Activated CD8-positive, alpha-beta T cell treated with anti-CD3 and anti-CD28 coated beads, Interleukin-2, amount 10 ng/mL, durations not matched to agents 7 days and 5 days (primary cell): ENCODE measurements around the gene NR6A1. TPM values are rescaled to one million over a fixed set of nuclear protein-coding genes. Genes with fewer than 3 reads are reported as not detected.

Experiments used
- ATAC-seq: fragments of 150-1000 bp; cut with Tn5 transposase; one replicate; pipeline ENCODE4 v1.10.0; 2021; ENCODE audit warnings: moderate library complexity
- CTCF ChIA-PET: fragments of 350-600 bp; sonication (Branson Sonifier 250); formaldehyde crosslinking; loops from one replicate; lab custom pipeline; 2021; ENCODE audit warnings: antibody characterized with exemption; lab: Charles Lee
- POLR2A ChIA-PET: fragments of 350-600 bp; sonication (Branson Sonifier 250); formaldehyde crosslinking; loops from one replicate; lab custom pipeline; 2021; ENCODE audit warnings: antibody characterized with exemption; lab: Charles Lee
- DNase-seq: peaks from one replicate; pipeline ENCODE4 v3.0.0-alpha.2; 2020
- H3K27ac Mint-ChIP-seq: one replicate; pipeline ENCODE4 v1.8.0; 2021; ENCODE audit warnings: mild to moderate bottlenecking, mixed read lengths
- H3K27me3 Mint-ChIP-seq: one replicate; pipeline ENCODE4 v1.8.0; 2021; ENCODE audit warnings: low read depth, mixed read lengths
- H3K36me3 Mint-ChIP-seq: one replicate; pipeline ENCODE4 v1.8.0; 2021; ENCODE audit warnings: low read depth, mixed read lengths
- H3K4me1 Mint-ChIP-seq: one replicate; pipeline ENCODE4 v1.8.0; 2021; ENCODE audit warnings: low read depth, mixed read lengths
- H3K4me3 Mint-ChIP-seq: one replicate; pipeline ENCODE4 v1.8.0; 2021; ENCODE audit warnings: mild to moderate bottlenecking, mixed read lengths
- H3K9me3 Mint-ChIP-seq: one replicate; pipeline ENCODE4 v1.8.0; 2022; ENCODE audit warnings: mixed read lengths; ENCODE audit not compliant: insufficient read depth
- total RNA-seq, 2 experiments: library from RNA; stranded (reverse); gene quantifications; one replicate each; pipeline ENCODE4 v1.2.3, GENCODE V29; 2021

Gene NR6A1
- total RNA-seq, 2 experiments from 2014 or later: 0.18 to 0.26 TPM

GRCh38 chr9:124781967-124782660, 11.0 kb upstream of the NR6A1 start:
- H3K27me3 Mint-ChIP-seq: peaks cover 14% of the 10 kb centered on the region
- H3K9me3 Mint-ChIP-seq: no peaks in the 10 kb centered on the region
- no peaks in the 10 kb centered on the region for H3K4me1 Mint-ChIP-seq
- no peak for ATAC-seq
- DNase-seq: no peak
- no peaks in the 10 kb centered on the region for H3K36me3 Mint-ChIP-seq
- H3K27ac Mint-ChIP-seq: no peak overlapping the region
- H3K4me3 Mint-ChIP-seq: no peak overlapping the region
- CTCF ChIA-PET: interaction anchor here (2.2 to 2.3 kb wide), 2 partner anchors 10 to 70 kb away, joined by 5 to 7 read pairs; no protein-coding TSS in a partner anchor
- POLR2A ChIA-PET: no interaction called here

DNA sequence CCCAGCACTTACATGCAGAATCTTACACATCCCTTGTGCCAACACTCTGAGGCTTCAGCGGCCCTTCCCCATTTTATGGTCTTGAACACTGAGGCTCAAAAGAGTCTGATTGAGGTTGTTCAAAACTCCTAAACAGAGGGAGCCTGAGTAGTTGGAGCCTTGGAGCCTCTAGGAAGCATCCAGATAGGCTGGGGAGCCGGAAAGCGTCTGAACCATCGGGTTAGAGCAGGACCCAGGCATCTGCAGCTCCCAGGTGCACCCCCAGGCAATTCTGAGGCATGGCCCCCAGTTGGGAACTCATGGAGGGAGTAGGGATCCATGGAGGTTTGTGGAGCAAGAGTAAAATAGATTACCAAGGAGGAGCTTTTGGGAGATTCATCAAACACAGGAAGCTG, 9.6 kb upstream of the NR6A1 start:
- Mint-ChIP-seq H3K36me3 (no peaks in the 10 kb centered on the region), H3K27me3 (peaks cover 25% of the 10 kb centered on the region), H3K4me3 (no peak overlapping the region), H3K9me3 (no peaks in the 10 kb centered on the region), H3K27ac (no peak overlapping the region), H3K4me1 (peaks cover 9% of the 10 kb centered on the region)
- POLR2A ChIA-PET: no interaction called here
- ATAC-seq: no peak
- CTCF ChIA-PET: no interaction called here
- no peak for DNase-seq

- Mint-ChIP-seq H3K36me3 (no peaks in the 10 kb centered on the region), H3K27ac (no peak overlapping the region), H3K9me3 (no peaks in the 10 kb centered on the region), H3K27me3 (peaks cover 28% of the 10 kb centered on the region), H3K4me1 (peaks cover 9% of the 10 kb centered on the region), H3K4me3 (no peak overlapping the region)
- ChIA-PET POLR2A (interaction anchor here (0.6 kb wide), 1 partner anchor 10 kb away, joined by 3 read pairs; no protein-coding TSS in a partner anchor), CTCF (interaction anchor here (1.0 to 12.6 kb wide), 3 partner anchors 9 to 72 kb away, joined by 3 to 316 read pairs (median 5); partner anchors contain the start of gene WDR38)
- ATAC-seq (no peak), DNase-seq (no peak)
Observed at GRCh38 chr9:124780060-124780756, 9.1 kb upstream of the NR6A1 start.

GRCh38 chr9:124779368-124780059, 8.4 kb upstream of the NR6A1 start:
- POLR2A ChIA-PET: interaction anchor here (0.6 to 1.2 kb wide), 3 partner anchors 11 to 1043 kb away, joined by 3 to 4 read pairs (median 3); no protein-coding TSS in a partner anchor

GRCh38 chr9:124778575-124779367, 7.7 kb upstream of the NR6A1 start:
- DNase-seq (no peak), ATAC-seq (no peak)
- no peaks in the 10 kb centered on the region for H3K9me3 Mint-ChIP-seq
- CTCF ChIA-PET: interaction anchor here (1.8 to 12.6 kb wide), 2 partner anchors 10 to 74 kb away, joined by 5 to 316 read pairs; partner anchors contain the start of gene WDR38
- H3K27me3 Mint-ChIP-seq: peaks cover 32% of the 10 kb centered on the region
- POLR2A ChIA-PET: interaction anchor here (0.6 to 1.2 kb wide), 2 partner anchors 82 to 1043 kb away, joined by 3 to 4 read pairs; no protein-coding TSS in a partner anchor
- H3K4me1 Mint-ChIP-seq: peaks cover 18% of the 10 kb centered on the region
- H3K27ac Mint-ChIP-seq: no peak overlapping the region
- H3K36me3 Mint-ChIP-seq: no peaks in the 10 kb centered on the region
- no peak overlapping the region for H3K4me3 Mint-ChIP-seq

More at GRCh38 chr9:124779368-124780059, 8.4 kb upstream of the NR6A1 start:
- ATAC-seq: no peak
- peaks cover 28% of the 10 kb centered on the region for H3K27me3 Mint-ChIP-seq
- no peak overlapping the region for H3K27ac Mint-ChIP-seq
- H3K4me1 Mint-ChIP-seq: peaks cover 11% of the 10 kb centered on the region
- no peak overlapping the region for H3K4me3 Mint-ChIP-seq
- DNase-seq: no peak
- CTCF ChIA-PET: interaction anchor here (1.0 to 12.6 kb wide), 3 partner anchors 9 to 73 kb away, joined by 3 to 316 read pairs (median 5); partner anchors contain the start of gene WDR38
- no peaks in the 10 kb centered on the region for H3K36me3 Mint-ChIP-seq
- H3K9me3 Mint-ChIP-seq: no peaks in the 10 kb centered on the region

- POLR2A ChIA-PET: no interaction called here
- peak; percentile 54 for ATAC-seq
- Mint-ChIP-seq H3K4me3 (peak within 1 kb of the TSS; percentile 43), H3K9me3 (no peaks in the 10 kb centered on the region), H3K4me1 (peaks cover 31% of the 10 kb centered on the region), H3K27me3 (peaks cover 40% of the 10 kb centered on the region), H3K36me3 (no peaks in the 10 kb centered on the region), H3K27ac (no peak within 1 kb of the TSS)
- CTCF ChIA-PET: interaction anchor here (0.6 to 12.6 kb wide), 6 partner anchors 8 to 375 kb away, joined by 3 to 316 read pairs (median 3); partner anchors contain the start of gene WDR38
- no peak for DNase-seq
Observed at GRCh38 chr9:124776954-124777648, 6.0 kb upstream of the NR6A1 start, which contains the start of gene OLFML2A. OLFML2A (plus strand) TSS chr9:124777133; CDS start chr9:124777271, 138 bp downstream.

GRCh38 chr9:124776618-124776953, 5.5 kb upstream of the NR6A1 start:
- H3K27ac Mint-ChIP-seq: no peak overlapping the region
- peak overlapping the region; percentile 43 for H3K4me3 Mint-ChIP-seq
- DNase-seq (no peak), ATAC-seq (no peak)
- H3K9me3 Mint-ChIP-seq: no peaks in the 10 kb centered on the region
- CTCF ChIA-PET: interaction anchor here (0.6 to 12.6 kb wide), 8 partner anchors 7 to 356 kb away, joined by 3 to 316 read pairs (median 4); partner anchors contain the start of gene WDR38
- H3K27me3 Mint-ChIP-seq: peaks cover 40% of the 10 kb centered on the region
- H3K36me3 Mint-ChIP-seq: no peaks in the 10 kb centered on the region
- H3K4me1 Mint-ChIP-seq: peaks cover 35% of the 10 kb centered on the region
- POLR2A ChIA-PET: no interaction called here

- Mint-ChIP-seq H3K4me3 (no peak overlapping the region), H3K27me3 (peaks cover 48% of the 10 kb centered on the region), H3K9me3 (no peaks in the 10 kb centered on the region), H3K4me1 (peaks cover 50% of the 10 kb centered on the region), H3K36me3 (peaks cover 1% of the 10 kb centered on the region), H3K27ac (no peak overlapping the region)
- POLR2A ChIA-PET: interaction anchor here (0.8 kb wide), 1 partner anchor 87 kb away, joined by 3 read pairs; no protein-coding TSS in a partner anchor
- peak; percentile 89 for DNase-seq
- CTCF ChIA-PET: interaction anchor here (0.6 to 12.6 kb wide), 16 partner anchors 9 to 418 kb away, joined by 3 to 316 read pairs (median 4); partner anchors contain the start of genes ARPC5L, RPL35 and WDR38
- peak; percentile 23 for ATAC-seq
Observed at GRCh38 chr9:124774129-124774978, 3.2 kb upstream of the NR6A1 start.

GRCh38 chr9:124773473-124774128, 2.5 kb upstream of the NR6A1 start:
- H3K27me3 Mint-ChIP-seq: peaks cover 49% of the 10 kb centered on the region
- no peak for ATAC-seq
- H3K36me3 Mint-ChIP-seq: peaks cover 1% of the 10 kb centered on the region
- no peak overlapping the region for H3K4me3 Mint-ChIP-seq
- no peak overlapping the region for H3K27ac Mint-ChIP-seq
- POLR2A ChIA-PET: interaction anchor here (1.0 kb wide), 1 partner anchor 88 kb away, joined by 7 read pairs; the partner anchor contains the start of genes ARPC5L and RPL35
- peaks cover 53% of the 10 kb centered on the region for H3K4me1 Mint-ChIP-seq
- no peaks in the 10 kb centered on the region for H3K9me3 Mint-ChIP-seq
- CTCF ChIA-PET: interaction anchor here (1.2 to 12.6 kb wide), 14 partner anchors 8 to 450 kb away, joined by 3 to 316 read pairs (median 6); partner anchors contain the start of genes ARPC5L, RPL35 and WDR38
- DNase-seq: no peak
